GM18505 (cell line): ENCODE results near the gene ALS2CL.

ENCODE experiments used
- ATAC-seq: cut with Tn5 transposase; IDR thresholded peaks from one replicate; pipeline ENCODE4 v1.9.1; 2021; ENCODE audit not compliant: unreplicated experiment
- POLR2A ChIP-seq: IDR thresholded peaks from 4 replicates; pipeline ENCODE4 v1.6.1; 2011; ENCODE audit warnings: borderline replicate concordance; ENCODE audit not compliant: insufficient read depth, insufficient read length; ENCODE audit errors: extremely low read depth

The ALS2CL gene

GRCh38 chr3:46703013-46703520, 9.6 kb upstream of the ALS2CL start:
- ATAC-seq: no peak
- no peak for TF ChIP-seq POLR2A

GRCh38 chr3:46702246-46703012, 8.9 kb upstream of the ALS2CL start:
- TF ChIP-seq POLR2A: no peak
- no peak for ATAC-seq

GRCh38 chr3:46701181-46701939, 7.9 kb upstream of the ALS2CL start, which contains the start of gene TMIE:
TSS of gene TMIE (plus strand) at chr3:46701392. CDS start at chr3:46701488, 96 bp downstream.
- no peak for ATAC-seq
- TF ChIP-seq POLR2A: no peak

- no peak for ATAC-seq
- no peak for TF ChIP-seq POLR2A
These were observed 7.3 kb upstream of the ALS2CL start for GRCh38 chr3:46700772-46701171.

GRCh38 chr3:46699676-46700523, 6.4 kb upstream of the ALS2CL start:
- no peak for ATAC-seq
- no peak for TF ChIP-seq POLR2A

GRCh38 chr3:46695962-46696894, 2.7 kb upstream of the ALS2CL start:
- ATAC-seq: no peak
- TF ChIP-seq POLR2A: no peak

GRCh38 chr3:46695177-46695961, 1.9 kb upstream of the ALS2CL start:
- no peak for TF ChIP-seq POLR2A
- no peak for ATAC-seq

GRCh38 chr3:46694520-46694919, 1.0 kb upstream of the ALS2CL start:
- no peak for TF ChIP-seq POLR2A
- ATAC-seq: no peak

- TF ChIP-seq POLR2A: no peak
- ATAC-seq: no peak
These were observed 380 bp upstream of the ALS2CL start for GRCh38 chr3:46693892-46694226.

- no peak for TF ChIP-seq POLR2A
- ATAC-seq: no peak
These were observed 901 bp downstream of the ALS2CL start for GRCh38 chr3:46692566-46692990.

GRCh38 chr3:46690798-46691197, 2.7 kb downstream of the ALS2CL start:
- ATAC-seq: no peak
- TF ChIP-seq POLR2A: no peak
